OCI-LY3 (cell line): ENCODE measurements around the gene NSD1.

Experiments
- CTCF ChIP-seq: fragments of 200-600, 300-600 bp; sonication (generic); IDR thresholded peaks from 2 replicates; pipeline ENCODE4 v1.5.1; 2014; ENCODE audit warnings: antibody characterized with exemption, low read length, low read depth
- EZH2phosphoT487 ChIP-seq: fragments of 200-600 bp; shearing (Covaris generic); IDR thresholded peaks from 2 replicates; pipeline ENCODE4 v1.6.1; 2018; ENCODE audit warnings: antibody characterized with exemption, mixed run types, low read depth

- TF ChIP-seq CTCF (no peak), EZH2phosphoT487 (no peak)
Measured at GRCh38 chr5:177299697-177300096, 166.1 kb downstream of the NSD1 start.
